GM12878 (cell line): Measurements from ENCODE around the gene ANTXR1. TPM values are rescaled to one million over a fixed set of nuclear protein-coding genes. Genes with fewer than 3 reads are reported as not detected.

ENCODE experiments used
- ATAC-seq: fragments of 200-7000 bp; cut with Tn5 transposase; 3 replicates; pipeline ENCODE4 v1.9.1; 2020; ENCODE audit warnings: mild to moderate bottlenecking, moderate library complexity
- BruUV-seq: library from RNA; stranded (reverse); fragments of 400-500 nt; replicated peaks from 2 replicates; lab custom pipeline; 2021; lab: Mats Ljungman, UMichigan
- CTCF ChIA-PET: fragments of 300-600 bp; sonication (Branson Sonifier 250); formaldehyde crosslinking; extraction: SDS; loops from one replicate; lab custom pipeline; 2021; ENCODE audit warnings: inconsistent platforms; lab: Yijun Ruan, JAX
- POLR2A ChIA-PET: fragments of 350-600 bp; formaldehyde crosslinking; extraction: SDS; loops from one replicate; lab custom pipeline; 2021; ENCODE audit warnings: inconsistent platforms; lab: Charles Lee
- RAD21 ChIA-PET: fragments of 300-600 bp; sonication (Branson Sonifier 250); formaldehyde crosslinking; loops from one replicate; lab custom pipeline; 2023; ENCODE audit warnings: antibody characterized with exemption; ENCODE audit not compliant: unreplicated experiment; lab: Charles Lee
- SMC1A ChIA-PET: fragments of 300-600 bp; sonication (Branson Sonifier 250); formaldehyde crosslinking; loops from one replicate; lab custom pipeline; 2023; ENCODE audit not compliant: unreplicated experiment, uncharacterized antibody; lab: Charles Lee
- DNase-seq: peaks from one replicate; pipeline ENCODE4 v3.0.0-alpha.2; 2011; ENCODE audit warnings: low read depth, low spot score
- FAIRE-seq: peaks from 3 replicates; lab custom pipeline; 2011; peaks lifted over from hg19 to GRCh38; lab: Jason Lieb, UNC
- H2AFZ ChIP-seq: 2 replicates; pipeline ENCODE4 v1.6.0; 2011; ENCODE audit warnings: low read depth, low read length, control low read depth; ENCODE audit not compliant: control insufficient read depth
- H3K27ac ChIP-seq: 2 replicates; pipeline ENCODE4 v1.5.1; 2011; ENCODE audit warnings: control low read depth; ENCODE audit not compliant: control insufficient read depth, insufficient read depth
- H3K27me3 ChIP-seq, 2 experiments: replicated peaks in 1 of 2; 2 replicates each; pipeline versions ENCODE4 v1.6.0 to v1.6.1; 2011; ENCODE audit warnings: low read length in 1 of 2; ENCODE audit not compliant: control insufficient read depth in 2 of 2, insufficient read depth in 2 of 2
- H3K36me3 ChIP-seq, 2 experiments: 2 replicates each; pipeline ENCODE4 v1.5.1; 2011; ENCODE audit warnings: low read length in 1 of 2; ENCODE audit not compliant: control insufficient read depth in 2 of 2, insufficient read depth in 2 of 2
- H3K4me1 ChIP-seq: 2 replicates; pipeline ENCODE4 v1.6.1; 2011; ENCODE audit warnings: mild to moderate bottlenecking, low read length, moderate library complexity, mixed read lengths; ENCODE audit not compliant: control insufficient read depth, insufficient read depth
- H3K4me2 ChIP-seq: 2 replicates; pipeline ENCODE4 v1.6.0; 2011; ENCODE audit warnings: control low read depth; ENCODE audit not compliant: control insufficient read depth, insufficient read depth
- H3K4me3 ChIP-seq: fragments of 200-600 bp; sonication (generic); 2 replicates; pipeline ENCODE4 v1.5.1; 2016
- H3K79me2 ChIP-seq: 2 replicates; pipeline ENCODE4 v1.6.0; 2011; ENCODE audit warnings: low read length; ENCODE audit not compliant: control insufficient read depth, insufficient read depth
- H3K9ac ChIP-seq: 2 replicates; pipeline ENCODE4 v1.8.0; 2011; ENCODE audit warnings: low read length, control low read depth, mixed read lengths; ENCODE audit not compliant: control insufficient read depth, insufficient read depth
- H3K9me3 ChIP-seq: replicated peaks from 3 replicates; pipeline ENCODE4 v1.5.1; 2011; ENCODE audit warnings: mild to moderate bottlenecking, low read length; ENCODE audit not compliant: control insufficient read depth, insufficient read depth
- H4K20me1 ChIP-seq: 2 replicates; pipeline ENCODE4 v1.6.0; 2011; ENCODE audit not compliant: control insufficient read depth, insufficient read depth
- ASH2L ChIP-seq: fragments of 300-600, 200-600 bp; sonication (generic); IDR thresholded peaks from 2 replicates; pipeline ENCODE4 v1.6.1; 2017; ENCODE audit warnings: low read depth, mild to moderate bottlenecking, borderline replicate concordance
- CREB1 ChIP-seq: IDR thresholded peaks from 2 replicates; pipeline ENCODE4 v1.6.1; 2012; ENCODE audit warnings: low read depth, mild to moderate bottlenecking, inconsistent platforms
- DPF2 ChIP-seq: fragments of 450-650 bp; IDR thresholded peaks from 2 replicates; pipeline ENCODE4 v1.6.1; 2017; ENCODE audit warnings: mild to moderate bottlenecking
- E4F1 ChIP-seq: fragments of 450-650 bp; IDR thresholded peaks from 2 replicates; pipeline ENCODE4 v1.6.1; 2018; ENCODE audit warnings: borderline replicate concordance, mild to moderate bottlenecking; ENCODE audit not compliant: partially characterized antibody
- ETV6 ChIP-seq, 2 experiments: fragments of 450-650 bp in 1 of 2; IDR thresholded peaks in 1 of 2; conservative IDR thresholded peaks in 1 of 2; 2 replicates each; pipeline ENCODE4 v1.6.1; 2014; ENCODE audit warnings: antibody characterized with exemption in 1 of 2, borderline replicate concordance in 1 of 2, low read depth in 1 of 2, mild to moderate bottlenecking in 1 of 2, moderate library complexity in 1 of 2
- GABPA ChIP-seq: IDR thresholded peaks from 2 replicates; pipeline ENCODE4 v1.6.1; 2014; ENCODE audit warnings: antibody characterized with exemption, low read depth, mild to moderate bottlenecking, inconsistent platforms
- HCFC1 ChIP-seq: fragments of 150-350 bp; IDR thresholded peaks from 2 replicates; pipeline ENCODE4 v1.6.1; 2014; ENCODE audit warnings: low read length
- HDAC2 ChIP-seq: fragments of 200-600 bp; sonication (generic); IDR thresholded peaks from 2 replicates; pipeline ENCODE4 v1.6.1; 2017
- NFYB ChIP-seq: IDR thresholded peaks from 2 replicates; pipeline ENCODE4 v1.6.1; 2011; ENCODE audit warnings: low read depth, mild to moderate bottlenecking, low read length, improper control_type of control experiment, moderate library complexity; ENCODE audit not compliant: insufficient read depth
- PAX5 ChIP-seq: IDR thresholded peaks from 2 replicates; pipeline ENCODE4 v1.6.1; 2011; ENCODE audit warnings: low read depth, low read length, borderline replicate concordance
- PML ChIP-seq: IDR thresholded peaks from 2 replicates; pipeline ENCODE4 v1.6.1; 2012; ENCODE audit warnings: low read length, inconsistent platforms
- PRDM15 ChIP-seq: fragments of 450-650 bp; formaldehyde crosslinking; IDR thresholded peaks from 2 replicates; pipeline ENCODE4 v1.4.0; 2020; ENCODE audit warnings: mild to moderate bottlenecking, moderate library complexity
- RBBP5 ChIP-seq: fragments of 200-600 bp; sonication (generic); conservative IDR thresholded peaks from 2 replicates; pipeline ENCODE4 v1.6.1; 2016
- SMAD5 ChIP-seq: IDR thresholded peaks from 2 replicates; pipeline ENCODE4 v1.6.1; 2016; ENCODE audit warnings: antibody characterized with exemption, low read depth
- SRF ChIP-seq, 2 experiments: IDR thresholded peaks; 2 replicates each; pipeline ENCODE4 v1.6.1; 2011; ENCODE audit warnings: low read depth in 2 of 2, low read length in 2 of 2, mild to moderate bottlenecking in 1 of 2, moderate library complexity in 1 of 2
- STAT3 ChIP-seq: IDR thresholded peaks from 2 replicates; pipeline ENCODE4 v1.6.1; 2011; ENCODE audit warnings: low read depth, low read length, improper control_type of control experiment
- ZBED1 ChIP-seq: IDR thresholded peaks from 2 replicates; pipeline ENCODE4 v1.6.1; 2016; ENCODE audit warnings: borderline replicate concordance
- WGBS: methylation state at CpG from one replicate; pipeline ENCODE4 v1.1.6; 2016; ENCODE audit warnings: low lambda C conversion rate; ENCODE audit not compliant: insufficient replicate concordance, insufficient coverage; ENCODE audit errors: missing lambda C conversion rate; 5-methylcytosine and 5-hydroxymethylcytosine counted together
- in situ Hi-C: fragments of 300-500 bp; cut with MboI; formaldehyde crosslinking; loops from 9 replicates; pipeline ENCODE4 v1.14.3; 2018; ENCODE audit warnings: mixed read lengths
- intact Hi-C: fragments of 100-400 bp; cut with micrococcal nuclease; formaldehyde crosslinking; loops from one replicate; pipeline ENCODE4 v1.14.2; 2022; ENCODE audit not compliant: unreplicated experiment
- polyA plus RNA-seq, 11 experiments: library from polyadenylated mRNA; depleted of rRNA in 4 of 11; unstranded in 6 of 11; stranded (reverse) in 5 of 11; fragments of >200 nt; fragmentation: Nextera tagmentation in 4 of 11; fragmentation: Illumina TruSeq in 1 of 11; extraction: Ambion mirVana in 4 of 11; extraction: Trizol in 1 of 11; gene quantifications; 1 replicate in 1 of 11; 2 replicates in 10 of 11; pipeline versions ENCODE4 v1.2.1 to v1.2.3, GENCODE V29; 2011 to 2016; ENCODE audit warnings: inconsistent platforms in 2 of 11, missing spikeins in 2 of 11, low read depth in 1 of 11
- total RNA-seq, 4 experiments: library from RNA; depleted of rRNA in 3 of 4; stranded (reverse); fragments of >200 nt in 3 of 4; fragmentation: Illumina TruSeq in 1 of 4; extraction: Trizol in 1 of 4; gene quantifications; 2 replicates each; pipeline versions ENCODE4 v1.2.1 to v1.2.3, GENCODE V29; 2013 to 2021

The ANTXR1 gene
- total and polyA plus RNA-seq, 10 of the 15 experiments (the other 5 are each of a cell fraction or from before 2014, with no cell fraction given): 0.09 to 0.26 TPM; not detected in 8

DNA sequence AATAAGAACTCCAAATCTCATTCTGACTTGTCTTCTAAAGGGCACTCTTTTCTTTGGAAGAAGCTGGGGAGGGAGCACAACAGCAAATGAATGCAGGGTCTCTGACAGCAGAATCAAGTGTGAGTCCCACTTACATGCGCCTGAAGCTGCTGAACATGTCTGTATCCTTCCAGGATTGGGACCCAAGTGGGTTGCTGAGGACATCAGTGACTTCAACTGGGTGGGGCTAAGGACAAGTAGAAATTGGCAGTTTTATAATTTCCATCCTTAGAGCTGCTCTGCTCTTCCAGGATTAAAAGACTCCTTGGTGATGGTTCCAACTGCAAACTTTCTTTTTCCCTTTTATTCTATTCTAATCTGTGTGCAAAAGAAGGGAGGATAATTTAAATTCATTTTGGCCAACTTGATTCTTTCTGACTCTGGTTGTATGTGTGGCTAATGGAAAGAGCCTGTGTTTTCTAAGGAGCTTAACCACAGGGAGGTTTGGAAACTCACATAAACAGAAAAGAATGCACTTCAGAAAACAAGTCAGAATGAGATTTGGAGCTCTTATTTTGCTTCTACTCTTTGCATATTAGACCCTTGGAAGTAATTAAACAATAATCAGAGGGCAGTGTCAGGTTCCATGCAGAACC, 20.6 kb downstream of the ANTXR1 start:
- in situ Hi-C loops (no loop called here), intact Hi-C loops (no loop called here)
- no peak for FAIRE-seq
- RAD21 ChIA-PET: no interaction called here
- no peak for DNase-seq
- POLR2A ChIA-PET: no interaction called here
- no TSS peak for BruUV-seq
- 0% methylated on average over 1 of the region's 1 CpG for WGBS
- H2AFZ ChIP-seq: no peak overlapping the region
- no peak overlapping the region for H3K4me3 ChIP-seq
- no peak for ATAC-seq
- no peaks in the 10 kb centered on the region for H3K4me1 ChIP-seq
- H3K27ac ChIP-seq: no peak overlapping the region
- H4K20me1 ChIP-seq: no peaks in the 10 kb centered on the region
- peaks cover 0 to 3% of the 10 kb centered on the region in 2 experiments; a peak in 2 of 4 replicates for H3K27me3 ChIP-seq
- H3K4me2 ChIP-seq: no peak overlapping the region
- no peaks in the 10 kb centered on the region for H3K9me3 ChIP-seq
- H3K9ac ChIP-seq: no peak overlapping the region
- SMC1A ChIA-PET: no interaction called here
- no peaks in the 10 kb centered on the region for H3K36me3 ChIP-seq
- H3K79me2 ChIP-seq: no peaks in the 10 kb centered on the region
- CTCF ChIA-PET: no interaction called here
- TF ChIP-seq CREB1 (no peak), PML (no peak), SRF (IDR thresholded peaks at IDR 0.05; ENCODE audit: low read depth in 2 of 2, low read length in 2 of 2) (no peak), ASH2L (no peak), RBBP5 (no peak), ZBED1 (no peak), HDAC2 (no peak), GABPA (no peak), PAX5 (no peak), SMAD5 (no peak), STAT3 (no peak), ETV6 (conservative IDR thresholded peaks at IDR 0.05 in 1 of 2, IDR thresholded peaks at IDR 0.05 in 1 of 2; ENCODE audit: borderline replicate concordance in 1 of 2, low read depth in 1 of 2) (no peak), E4F1 (no peak), NFYB (no peak), DPF2 (no peak), PRDM15 (CRISPR knock-in tag) (no peak), HCFC1 (no peak)
